GM18868 (cell line): Measurements from ENCODE around the gene GNAI2.

ENCODE experiments used
- ATAC-seq: cut with Tn5 transposase; IDR thresholded peaks from one replicate; pipeline ENCODE4 v1.9.1; 2021; ENCODE audit warnings: mild to moderate bottlenecking, moderate library complexity; ENCODE audit not compliant: unreplicated experiment

The GNAI2 gene

DNA sequence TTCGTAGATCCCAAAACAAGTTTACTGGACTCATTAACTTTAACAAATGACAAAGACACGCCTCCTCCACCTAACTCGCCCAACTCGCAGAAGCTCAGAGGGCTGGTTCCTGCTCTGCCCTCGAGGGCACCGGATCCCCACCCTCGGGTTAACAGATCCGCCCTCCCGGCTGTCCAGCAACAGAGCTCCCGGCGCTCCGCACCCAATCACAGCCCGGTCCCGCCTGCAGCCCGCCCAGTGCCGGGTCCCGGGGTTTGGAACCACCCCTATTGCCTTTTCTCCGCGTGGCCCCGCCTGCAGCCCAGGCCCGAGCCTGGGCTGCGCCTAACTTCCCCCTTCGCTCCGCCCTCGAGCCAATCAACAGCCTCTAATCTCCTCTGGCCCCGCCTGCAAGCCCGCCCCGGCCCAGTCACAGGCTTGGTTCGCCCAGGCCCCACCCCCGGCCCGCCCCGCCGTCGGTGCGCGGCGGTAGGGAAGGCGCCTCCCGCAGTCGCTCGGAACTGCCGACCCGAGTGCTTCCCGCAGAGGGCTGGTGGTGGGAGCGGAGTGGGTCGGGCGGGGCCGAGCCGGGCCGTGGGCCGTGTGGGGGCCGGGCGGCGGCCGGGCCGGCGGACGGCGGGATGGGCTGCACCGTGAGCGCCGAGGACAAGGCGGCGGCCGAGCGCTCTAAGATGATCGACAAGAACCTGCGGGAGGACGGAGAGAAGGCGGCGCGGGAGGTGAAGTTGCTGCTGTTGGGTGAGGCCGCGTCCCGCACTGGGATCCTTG lies at the start of gene GNAI2:
GNAI2 (plus strand) TSS at position 489 of the 768 bp plus-strand sequence; CDS start at position 621, 132 bp downstream.
- peak; percentile 91 for ATAC-seq

DNA sequence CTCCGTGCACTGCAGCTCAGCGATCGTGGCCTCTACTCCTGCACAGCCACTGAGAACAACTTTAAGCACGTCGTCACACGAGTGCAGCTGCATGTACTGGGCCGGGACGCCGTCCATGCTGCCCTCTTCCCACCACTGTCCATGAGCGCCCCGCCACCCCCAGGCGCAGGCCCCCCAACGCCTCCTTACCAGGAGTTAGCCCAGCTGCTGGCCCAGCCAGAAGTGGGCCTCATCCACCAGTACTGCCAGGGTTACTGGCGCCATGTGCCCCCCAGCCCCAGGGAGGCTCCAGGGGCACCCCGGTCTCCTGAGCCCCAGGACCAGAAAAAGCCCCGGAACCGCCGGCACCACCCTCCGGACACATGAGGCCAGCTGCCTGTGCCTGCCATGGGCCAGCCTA lies 48.3 kb upstream of the GNAI2 start:
- ATAC-seq: no peak

- peak; percentile 39 for ATAC-seq
These were observed 46.7 kb upstream of the GNAI2 start for GRCh38 chr3:50189274-50189673.

GRCh38 chr3:50189989-50190388 lies 46.0 kb upstream of the GNAI2 start:
- ATAC-seq: no peak

DNA sequence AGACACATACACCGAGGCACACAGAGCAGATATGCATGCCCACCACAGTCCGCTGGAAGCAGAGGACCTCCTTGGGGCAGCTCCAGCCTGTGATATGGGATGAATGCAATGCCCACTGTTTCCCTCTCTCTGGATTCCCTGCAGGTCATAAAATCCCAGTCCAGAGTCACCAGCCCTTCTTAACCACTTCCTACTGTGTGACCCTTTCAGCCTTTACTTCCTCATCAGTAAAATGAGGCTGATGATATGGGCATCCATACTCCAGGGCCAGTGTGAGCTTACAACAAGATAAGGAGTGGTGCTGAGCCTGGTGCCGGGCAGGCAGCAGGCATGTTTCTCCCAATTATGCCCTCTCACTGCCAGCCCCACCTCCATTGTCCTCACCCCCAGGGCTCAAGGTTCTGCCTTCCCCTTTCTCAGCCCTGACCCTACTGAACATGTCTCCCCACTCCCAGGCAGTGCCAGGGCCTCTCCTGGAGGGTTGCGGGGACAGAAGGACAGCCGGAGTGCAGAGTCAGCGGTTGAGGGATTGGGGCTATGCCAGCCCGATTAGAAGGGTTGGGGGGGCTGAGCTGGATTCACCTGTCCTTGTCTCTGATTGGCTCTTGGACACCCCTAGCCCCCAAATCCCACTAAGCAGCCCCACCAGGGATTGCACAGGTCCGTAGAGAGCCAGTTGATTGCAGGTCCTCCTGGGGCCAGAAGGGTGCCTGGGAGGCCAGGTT lies 44.9 kb upstream of the GNAI2 start, which contains the start of gene GNAT1:
GNAT1 (plus strand) TSS at position 675 of the 725 bp plus-strand sequence. CDS start 116 bp downstream, outside the sequence.
- ATAC-seq: no peak

DNA sequence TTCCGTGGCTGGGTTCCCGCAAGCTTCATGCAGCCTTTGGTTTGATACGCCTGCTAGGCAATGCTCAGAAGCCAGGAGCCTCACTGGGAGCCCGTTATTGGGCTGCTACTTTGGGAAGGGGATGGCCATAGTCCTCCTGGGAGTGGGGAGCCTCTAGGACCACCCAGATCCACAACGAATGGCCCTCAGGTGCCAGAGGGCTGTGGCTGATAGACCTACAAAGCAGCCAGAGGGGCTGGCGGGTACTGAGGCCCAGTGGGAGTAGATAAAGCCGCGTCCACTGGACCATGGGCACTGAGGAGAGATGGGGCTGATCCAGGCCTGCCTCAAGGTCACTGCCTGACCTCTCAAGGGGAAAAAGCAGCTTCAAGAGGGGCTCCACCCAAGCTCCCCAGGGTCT lies 43.9 kb upstream of the GNAI2 start:
- ATAC-seq: no peak

GRCh38 chr3:50192689-50193141 lies 43.3 kb upstream of the GNAI2 start:
- no peak for ATAC-seq

- no peak for ATAC-seq
These were observed 42.7 kb upstream of the GNAI2 start for GRCh38 chr3:50193286-50193685.

- ATAC-seq: no peak
These were observed 42.3 kb upstream of the GNAI2 start for GRCh38 chr3:50193746-50194127.

DNA sequence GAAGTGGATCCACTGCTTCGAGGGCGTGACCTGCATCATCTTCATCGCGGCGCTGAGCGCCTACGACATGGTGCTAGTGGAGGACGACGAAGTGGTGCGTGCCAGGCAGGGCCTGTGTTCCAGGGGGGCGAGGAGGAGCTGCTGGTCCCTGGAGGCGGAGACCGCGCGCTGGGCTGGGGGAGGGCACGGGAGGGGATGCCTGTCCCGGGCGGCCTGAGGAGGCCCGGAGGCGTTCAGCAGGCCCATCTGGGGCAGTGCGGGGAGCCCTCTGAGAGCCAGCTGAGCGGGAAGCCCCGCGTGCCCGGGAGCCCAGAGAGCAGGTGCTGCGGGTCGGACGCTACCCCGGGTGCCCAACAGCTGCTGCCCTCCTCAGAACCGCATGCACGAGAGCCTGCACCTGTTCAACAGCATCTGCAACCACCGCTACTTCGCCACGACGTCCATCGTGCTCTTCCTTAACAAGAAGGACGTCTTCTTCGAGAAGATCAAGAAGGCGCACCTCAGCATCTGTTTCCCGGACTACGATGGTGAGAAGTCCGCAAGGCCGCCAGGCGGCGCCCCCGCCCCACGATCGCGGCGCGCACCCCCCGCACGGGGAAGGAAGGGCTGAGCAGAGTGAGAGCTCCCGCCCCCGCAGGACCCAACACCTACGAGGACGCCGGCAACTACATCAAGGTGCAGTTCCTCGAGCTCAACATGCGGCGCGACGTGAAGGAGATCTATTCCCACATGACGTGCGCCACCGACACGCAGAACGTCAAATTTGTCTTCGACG lies 41.7 kb upstream of the GNAI2 start:
- ATAC-seq: no peak

DNA sequence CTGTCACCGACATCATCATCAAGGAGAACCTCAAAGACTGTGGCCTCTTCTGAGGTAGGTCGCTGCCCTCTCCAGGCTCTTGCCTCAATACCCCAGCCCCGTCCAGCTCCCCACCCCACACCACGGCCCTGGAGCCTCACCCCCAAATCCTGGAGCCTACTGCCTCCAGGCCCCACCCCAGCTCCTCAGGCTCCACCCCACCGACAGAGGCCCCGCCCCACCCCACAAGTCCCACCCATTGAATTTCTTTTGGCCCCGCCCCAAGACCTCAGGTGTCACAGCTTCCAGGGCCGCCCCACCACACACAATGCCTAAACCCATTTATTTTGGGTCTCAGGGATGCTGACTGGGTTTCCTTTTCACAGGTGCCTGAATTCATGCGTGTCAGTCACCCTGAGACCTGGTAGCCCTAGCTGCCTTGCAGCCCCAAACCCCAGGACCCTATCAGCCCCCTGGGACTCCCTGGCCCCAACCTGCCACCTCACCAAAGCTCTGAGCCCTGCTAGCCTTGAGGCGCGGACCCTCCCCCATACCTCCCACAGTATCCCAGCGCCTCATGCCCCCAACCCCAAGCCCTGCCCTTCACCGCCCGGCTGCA lies 41.0 kb upstream of the GNAI2 start:
- no peak for ATAC-seq

DNA sequence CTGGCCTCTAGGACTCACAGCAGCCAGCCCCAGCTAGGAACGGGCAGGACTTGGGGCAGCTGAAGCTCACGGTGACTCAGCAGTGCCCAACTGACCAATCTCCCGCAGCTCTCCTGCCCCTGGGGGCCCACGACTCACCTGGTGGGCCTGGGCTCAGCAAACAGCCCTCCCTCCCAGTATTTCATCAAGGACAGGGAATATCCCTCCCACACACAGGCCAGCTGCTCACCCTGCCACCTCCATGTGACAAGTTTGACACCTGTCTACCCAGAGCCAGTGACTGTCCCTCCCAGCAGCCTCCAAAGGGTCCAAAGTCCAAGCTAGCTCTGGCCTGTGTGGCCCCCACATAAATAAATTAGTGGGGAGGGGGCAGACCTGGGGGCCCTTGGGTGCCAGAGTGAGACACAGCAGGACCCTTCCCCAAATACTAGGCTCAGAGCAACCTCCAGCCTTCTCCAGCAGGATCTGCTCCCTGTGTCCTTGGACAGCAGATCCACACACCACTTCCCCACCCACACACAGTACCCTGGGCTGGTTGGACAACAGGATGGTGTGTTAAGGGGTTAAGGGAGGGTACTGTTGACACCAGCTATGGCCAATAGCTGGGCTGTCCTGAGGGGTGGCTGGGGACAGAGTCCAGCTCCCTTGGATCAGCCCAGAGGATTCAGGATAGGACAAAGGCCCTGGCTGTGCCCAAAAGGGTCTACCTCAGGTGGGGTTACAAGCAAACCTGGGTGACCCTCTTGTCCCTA lies 40.3 kb upstream of the GNAI2 start:
- no peak for ATAC-seq

- ATAC-seq: no peak
These were observed 39.7 kb upstream of the GNAI2 start for GRCh38 chr3:50196253-50196801.

- no peak for ATAC-seq
These were observed 34.3 kb upstream of the GNAI2 start for GRCh38 chr3:50201573-50202315.

DNA sequence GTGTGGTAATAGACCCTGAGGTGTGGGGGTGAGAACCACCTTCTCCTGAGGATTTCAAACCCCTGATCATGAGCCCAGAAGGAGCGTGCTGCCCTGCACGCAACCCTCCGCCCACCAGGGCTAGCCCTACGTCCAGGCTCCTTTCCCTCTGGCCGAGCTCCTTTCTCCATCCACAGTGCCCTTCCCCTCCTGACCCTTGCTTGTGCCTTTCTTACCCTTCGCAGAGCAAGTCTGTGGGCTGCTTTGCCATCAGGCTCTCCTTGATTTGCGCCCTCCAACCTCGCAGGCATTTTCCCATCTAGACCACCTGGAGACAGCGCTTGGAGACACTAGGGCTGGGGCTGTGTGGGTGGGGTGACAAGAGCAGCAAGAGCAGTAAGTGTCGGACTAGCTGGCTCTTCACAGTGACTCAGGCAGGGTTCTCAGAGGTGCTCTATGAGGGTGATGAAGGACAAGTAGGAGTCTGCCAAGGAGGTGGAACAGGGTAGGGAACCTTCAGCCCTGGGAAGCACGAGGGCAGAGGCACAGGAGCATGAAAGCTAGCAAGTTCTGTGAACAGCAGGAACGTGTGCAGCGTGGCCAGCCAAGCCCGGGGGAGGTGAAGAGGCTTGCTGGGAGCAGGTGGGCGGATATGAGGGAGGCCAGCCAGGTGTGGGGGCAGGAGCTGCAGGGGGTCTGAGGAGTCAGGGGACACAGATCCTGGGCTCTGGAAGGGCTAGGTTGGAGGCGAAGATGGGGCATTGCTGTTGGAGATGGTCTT lies 33.5 kb upstream of the GNAI2 start:
- ATAC-seq: no peak

DNA sequence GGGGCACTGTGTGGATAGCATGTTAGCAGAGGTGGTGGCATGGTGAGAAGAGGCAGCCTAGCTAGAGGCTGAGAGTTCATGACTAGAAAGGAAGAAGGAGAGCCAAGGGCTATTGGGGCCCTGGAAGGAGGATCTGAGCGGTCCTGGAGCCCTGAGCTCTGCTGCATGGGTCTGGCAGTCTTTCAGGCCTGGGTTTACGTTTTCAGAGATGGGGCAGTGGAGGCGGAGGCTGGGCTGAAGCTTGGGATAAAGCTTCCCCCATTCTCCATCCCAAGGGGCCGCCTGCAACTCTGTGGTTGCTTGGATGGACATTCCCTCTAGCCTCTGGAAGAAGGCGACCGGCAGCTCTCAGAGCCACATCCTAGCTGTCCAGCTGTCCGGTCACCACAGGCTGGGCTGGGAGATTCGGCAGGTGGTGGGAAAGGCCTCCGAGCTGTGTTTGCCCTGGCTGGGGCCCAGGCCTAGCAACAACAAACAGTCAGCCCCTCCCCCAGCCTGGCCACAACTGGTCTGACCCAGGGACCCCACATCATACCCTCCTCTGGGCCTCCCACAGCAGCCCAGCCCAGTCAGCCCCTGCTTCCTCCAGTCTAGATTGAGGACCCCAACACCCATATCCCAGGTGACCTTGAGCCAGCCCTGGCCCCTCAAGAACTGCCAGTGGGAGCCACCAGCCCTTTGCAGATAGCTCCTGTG lies 32.7 kb upstream of the GNAI2 start:
- no peak for ATAC-seq

GRCh38 chr3:50203809-50204803 lies 31.9 kb upstream of the GNAI2 start:
- no peak for ATAC-seq
